ENCODE data around the gene RALGAPA2.

Gene RALGAPA2

DNA sequence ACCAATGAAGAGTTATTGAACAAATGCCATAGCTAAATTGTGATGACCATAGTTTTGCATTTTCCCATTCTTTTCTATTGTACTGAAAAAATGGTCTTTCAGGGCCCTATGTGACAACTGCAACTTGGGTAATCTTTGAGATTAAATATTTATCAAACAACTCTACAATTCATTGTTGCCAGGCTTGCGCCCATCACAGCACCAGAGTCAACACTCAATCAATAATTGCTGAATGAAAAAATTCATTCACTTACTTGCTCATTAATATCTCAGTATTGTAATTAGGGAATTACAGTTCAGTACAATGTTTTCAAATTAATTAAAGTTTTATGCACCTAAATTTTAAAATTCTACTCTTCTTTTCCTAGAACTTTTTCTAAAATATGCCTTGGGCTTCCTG, 7.7 kb upstream of the RALGAPA2 start:
- H3K36me3 ChIP-seq (ENCODE audit: insufficient read depth, low read depth, low read length) = no peaks in the 10 kb centered on the region
- H3K27me3 ChIP-seq (ENCODE audit: insufficient read depth, low read length) = no peaks in the 10 kb centered on the region
- no peak overlapping the region for H3K27ac ChIP-seq (ENCODE audit: low read length)
- no peaks in the 10 kb centered on the region for H3K9me3 ChIP-seq (ENCODE audit: insufficient read depth, low read depth, low read length)
- H3K9ac ChIP-seq (ENCODE audit: low read depth, low read length) = no peak overlapping the region
- no peak overlapping the region for H3K4me3 ChIP-seq (ENCODE audit: low read length)
- H3K4me1 ChIP-seq (ENCODE audit: insufficient read depth, low read length) = no peaks in the 10 kb centered on the region; the same call in 1 of the 2 replicates

DNA sequence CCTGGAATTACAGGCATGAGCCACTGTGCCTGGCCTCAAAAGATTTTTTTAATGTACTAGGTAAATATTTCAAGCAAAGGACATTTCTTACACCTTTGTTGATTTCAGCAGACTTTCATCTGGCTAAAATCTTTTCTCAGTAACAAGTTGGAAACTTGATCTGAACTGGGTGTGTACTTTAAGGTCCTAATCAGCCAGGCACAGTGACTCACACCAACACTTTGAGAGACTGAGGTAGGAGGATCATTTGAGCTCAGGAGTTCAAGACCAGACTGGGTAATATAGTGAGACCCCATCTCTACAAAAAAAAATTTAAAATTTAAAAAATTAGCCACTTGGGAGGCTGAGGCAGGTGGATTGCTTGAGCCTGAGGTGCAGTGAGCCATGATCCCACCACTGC, 7.0 kb upstream of the RALGAPA2 start:
- H3K36me3 ChIP-seq (ENCODE audit: insufficient read depth, low read depth, low read length) = no peaks in the 10 kb centered on the region
- no peak overlapping the region for H3K4me3 ChIP-seq (ENCODE audit: low read length)
- no peaks in the 10 kb centered on the region for H3K27me3 ChIP-seq (ENCODE audit: insufficient read depth, low read length)
- no peaks in the 10 kb centered on the region; the same call in 1 of the 2 replicates for H3K4me1 ChIP-seq (ENCODE audit: insufficient read depth, low read length)
- H3K9ac ChIP-seq (ENCODE audit: low read depth, low read length) = no peak overlapping the region
- H3K27ac ChIP-seq (ENCODE audit: low read length) = no peak overlapping the region
- no peaks in the 10 kb centered on the region for H3K9me3 ChIP-seq (ENCODE audit: insufficient read depth, low read depth, low read length)

DNA sequence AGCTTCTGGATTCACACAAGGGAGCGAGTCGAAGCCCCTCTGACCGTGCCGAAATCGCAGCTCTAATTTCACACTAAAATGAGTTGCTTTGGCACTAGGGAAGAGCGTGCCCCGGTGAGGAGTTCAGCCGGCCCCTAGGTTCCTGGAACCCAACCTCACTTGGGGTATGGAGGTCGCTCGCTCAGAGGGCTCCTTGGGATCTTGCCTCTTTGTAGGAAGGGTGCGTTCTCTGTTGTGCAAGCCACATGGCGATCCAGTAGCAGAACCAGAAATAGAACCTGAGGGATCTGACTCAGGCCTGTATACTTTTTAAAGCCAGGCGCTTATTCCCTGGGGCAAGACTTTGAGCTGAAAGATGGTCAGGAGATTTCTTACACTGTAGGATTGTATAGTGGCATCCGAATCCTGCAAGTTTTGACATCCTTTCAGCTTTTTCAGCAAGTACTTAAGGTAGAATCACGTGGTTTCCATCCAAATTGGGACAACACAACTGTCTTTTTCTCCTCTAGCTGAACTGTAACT, 861 bp upstream of the RALGAPA2 start:
- Histone ChIP-seq H3K27ac (ENCODE audit: low read length) (peak overlapping the region; percentile 51), H3K4me1 (ENCODE audit: insufficient read depth, low read length) (peaks cover 14% of the 10 kb centered on the region), H3K4me3 (ENCODE audit: low read length) (peak overlapping the region; percentile 82), H3K9ac (ENCODE audit: low read depth, low read length) (peak overlapping the region; percentile 84; the same call in 1 of the 2 replicates), H3K27me3 (ENCODE audit: insufficient read depth, low read length) (no peaks in the 10 kb centered on the region), H3K9me3 (ENCODE audit: insufficient read depth, low read depth, low read length) (no peaks in the 10 kb centered on the region), H3K36me3 (ENCODE audit: insufficient read depth, low read depth, low read length) (no peaks in the 10 kb centered on the region)

DNA sequence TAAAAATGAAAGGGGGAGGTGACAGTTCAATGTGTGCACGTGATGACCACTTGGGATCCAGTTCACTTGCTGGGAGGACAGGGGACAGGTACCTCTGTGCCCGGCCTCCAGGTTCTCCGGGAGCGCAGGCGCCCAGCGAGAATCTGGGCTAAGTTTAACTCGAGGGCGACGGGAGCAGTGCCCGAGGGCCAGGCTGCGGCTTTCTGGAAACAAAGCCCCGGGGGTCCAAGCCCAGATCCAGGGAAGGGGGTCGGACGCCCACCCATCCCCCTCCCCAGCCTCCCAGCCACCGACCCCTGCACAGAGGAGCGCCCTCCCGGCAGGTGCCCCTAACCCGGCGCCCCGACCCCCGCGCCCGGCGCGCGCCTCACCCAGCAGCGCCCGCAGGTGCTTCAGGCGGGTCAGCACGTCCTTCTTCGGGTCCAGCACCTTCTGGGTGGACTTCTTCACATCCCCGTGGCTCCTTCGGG, 405 bp downstream of the RALGAPA2 start:
- Histone ChIP-seq H3K27me3 (ENCODE audit: insufficient read depth, low read length) (no peaks in the 10 kb centered on the region), H3K9ac (ENCODE audit: low read depth, low read length) (peak overlapping the region; percentile 74; the same call in 1 of the 2 replicates), H3K4me1 (ENCODE audit: insufficient read depth, low read length) (peaks cover 14% of the 10 kb centered on the region), H3K36me3 (ENCODE audit: insufficient read depth, low read depth, low read length) (no peaks in the 10 kb centered on the region), H3K9me3 (ENCODE audit: insufficient read depth, low read depth, low read length) (no peaks in the 10 kb centered on the region), H3K27ac (ENCODE audit: low read length) (no peak overlapping the region), H3K4me3 (ENCODE audit: low read length) (peak overlapping the region; percentile 82)

DNA sequence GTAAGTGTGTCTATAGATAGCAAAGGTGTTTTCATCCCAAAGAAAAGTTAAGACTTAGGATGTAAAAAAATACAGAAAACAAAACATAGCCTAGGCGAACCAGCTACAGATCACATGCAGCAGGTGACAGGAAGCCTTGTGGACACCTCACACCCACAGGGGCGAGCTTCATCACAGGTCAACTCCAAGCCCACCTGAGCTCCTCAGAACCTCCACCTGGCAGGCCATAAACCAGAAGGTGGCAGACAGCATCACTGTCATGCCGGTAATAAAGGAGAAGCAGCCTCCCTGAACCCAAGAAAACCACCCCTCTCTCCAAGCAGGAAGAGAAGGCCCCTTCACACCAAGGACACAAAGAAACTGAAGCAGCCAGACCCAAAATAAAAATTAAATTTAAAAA, 1.0 kb downstream of the RALGAPA2 start:
- H3K4me1 ChIP-seq (ENCODE audit: insufficient read depth, low read length) = peaks cover 14% of the 10 kb centered on the region
- no peak overlapping the region for H3K27ac ChIP-seq (ENCODE audit: low read length)
- no peaks in the 10 kb centered on the region for H3K36me3 ChIP-seq (ENCODE audit: insufficient read depth, low read depth, low read length)
- H3K9ac ChIP-seq (ENCODE audit: low read depth, low read length) = peak overlapping the region; percentile 74; the same call in 1 of the 2 replicates
- no peaks in the 10 kb centered on the region for H3K27me3 ChIP-seq (ENCODE audit: insufficient read depth, low read length)
- H3K9me3 ChIP-seq (ENCODE audit: insufficient read depth, low read depth, low read length) = no peaks in the 10 kb centered on the region
- H3K4me3 ChIP-seq (ENCODE audit: low read length) = peak overlapping the region; percentile 82

DNA sequence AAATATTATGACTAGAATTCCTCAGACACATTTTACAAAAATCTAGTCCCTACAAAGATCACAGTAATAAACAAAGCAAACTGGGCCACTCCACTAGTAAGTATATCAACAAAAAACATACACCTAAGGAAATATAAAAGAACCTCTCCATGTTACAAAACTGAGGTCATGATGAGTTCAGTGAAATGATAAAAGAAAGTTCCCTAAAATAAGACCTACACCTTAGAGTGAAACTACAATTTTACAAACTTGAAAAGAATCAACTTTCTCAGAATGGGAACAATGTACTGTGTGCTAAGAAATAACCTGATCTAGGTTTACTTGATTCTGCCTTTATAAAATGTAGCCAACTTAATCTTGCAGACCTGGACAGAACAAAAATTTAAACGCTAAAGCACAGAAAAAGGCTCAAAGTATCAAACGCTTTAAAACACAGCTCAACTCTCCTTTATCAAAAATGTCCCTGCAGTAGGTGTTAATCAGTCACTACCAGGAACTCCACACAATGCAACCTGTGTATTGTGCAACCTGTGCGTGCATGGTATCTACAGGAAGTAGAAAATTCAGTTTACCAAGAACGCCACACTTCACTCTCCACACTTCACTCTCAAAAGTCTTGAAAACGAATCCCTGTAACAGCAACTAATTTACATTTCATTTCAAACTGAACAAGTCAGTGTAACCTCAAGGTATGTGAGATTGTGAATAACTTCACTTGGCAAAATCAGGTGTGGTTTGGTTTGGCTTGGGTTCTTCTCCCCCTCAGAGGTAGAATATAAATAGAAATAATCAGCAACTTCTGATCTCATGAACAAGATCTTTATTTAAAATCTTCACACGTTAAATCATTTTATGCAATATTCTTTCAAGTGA, 1.8 kb downstream of the RALGAPA2 start:
- H3K9ac ChIP-seq (ENCODE audit: low read depth, low read length) = peak overlapping the region; percentile 74; the same call in 1 of the 2 replicates
- H3K27ac ChIP-seq (ENCODE audit: low read length) = no peak overlapping the region
- peak overlapping the region; percentile 82 for H3K4me3 ChIP-seq (ENCODE audit: low read length)
- no peaks in the 10 kb centered on the region for H3K9me3 ChIP-seq (ENCODE audit: insufficient read depth, low read depth, low read length)
- no peaks in the 10 kb centered on the region for H3K36me3 ChIP-seq (ENCODE audit: insufficient read depth, low read depth, low read length)
- no peaks in the 10 kb centered on the region for H3K27me3 ChIP-seq (ENCODE audit: insufficient read depth, low read length)
- H3K4me1 ChIP-seq (ENCODE audit: insufficient read depth, low read length) = peaks cover 14% of the 10 kb centered on the region

DNA sequence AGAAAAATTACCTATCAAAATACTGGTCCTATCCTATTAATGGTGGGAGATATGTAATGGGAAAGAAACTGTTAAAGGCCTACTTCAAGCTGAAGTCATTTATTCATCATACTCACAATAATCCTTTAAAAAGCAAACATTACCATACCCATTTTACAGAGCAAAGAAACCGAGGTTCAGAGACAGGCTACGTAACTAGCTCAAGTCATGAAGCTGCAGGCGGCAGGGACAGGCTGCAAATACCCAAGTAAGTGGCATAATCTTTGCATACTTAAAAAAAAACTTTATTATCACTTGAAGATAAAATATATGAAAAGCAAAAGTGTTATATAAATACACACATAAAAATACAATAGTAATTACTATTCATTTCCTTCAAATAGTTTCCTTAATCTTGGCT, 2.6 kb downstream of the RALGAPA2 start:
- no peaks in the 10 kb centered on the region for H3K36me3 ChIP-seq (ENCODE audit: insufficient read depth, low read depth, low read length)
- no peak overlapping the region for H3K4me3 ChIP-seq (ENCODE audit: low read length)
- H3K9ac ChIP-seq (ENCODE audit: low read depth, low read length) = no peak overlapping the region
- H3K4me1 ChIP-seq (ENCODE audit: insufficient read depth, low read length) = peaks cover 14% of the 10 kb centered on the region
- H3K9me3 ChIP-seq (ENCODE audit: insufficient read depth, low read depth, low read length) = no peaks in the 10 kb centered on the region
- no peaks in the 10 kb centered on the region for H3K27me3 ChIP-seq (ENCODE audit: insufficient read depth, low read length)
- no peak overlapping the region for H3K27ac ChIP-seq (ENCODE audit: low read length)

DNA sequence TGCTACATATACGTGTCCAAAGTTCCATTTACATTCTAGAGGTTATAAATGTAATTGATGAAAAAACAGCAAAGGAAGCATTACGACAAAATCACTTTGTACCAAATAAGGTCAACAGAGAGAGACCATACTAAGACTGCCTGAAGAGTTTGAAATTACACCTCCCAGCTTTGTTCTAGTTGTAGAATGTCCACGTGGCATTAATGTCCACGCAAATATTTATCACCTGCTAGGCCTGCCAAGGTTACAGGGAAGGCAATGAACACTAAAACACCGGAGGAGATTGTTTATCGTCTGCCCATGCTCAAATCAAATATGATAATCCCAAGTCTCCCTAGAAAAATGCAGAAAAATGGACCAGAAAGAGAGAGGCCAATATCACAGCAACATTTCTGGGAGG, 6.2 kb downstream of the RALGAPA2 start:
- Histone ChIP-seq H3K36me3 (ENCODE audit: insufficient read depth, low read depth, low read length) (no peaks in the 10 kb centered on the region), H3K9ac (ENCODE audit: low read depth, low read length) (no peak overlapping the region), H3K27ac (ENCODE audit: low read length) (no peak overlapping the region), H3K27me3 (ENCODE audit: insufficient read depth, low read length) (no peaks in the 10 kb centered on the region), H3K4me1 (ENCODE audit: insufficient read depth, low read length) (peaks cover 7% of the 10 kb centered on the region), H3K9me3 (ENCODE audit: insufficient read depth, low read depth, low read length) (no peaks in the 10 kb centered on the region), H3K4me3 (ENCODE audit: low read length) (no peak overlapping the region)

DNA sequence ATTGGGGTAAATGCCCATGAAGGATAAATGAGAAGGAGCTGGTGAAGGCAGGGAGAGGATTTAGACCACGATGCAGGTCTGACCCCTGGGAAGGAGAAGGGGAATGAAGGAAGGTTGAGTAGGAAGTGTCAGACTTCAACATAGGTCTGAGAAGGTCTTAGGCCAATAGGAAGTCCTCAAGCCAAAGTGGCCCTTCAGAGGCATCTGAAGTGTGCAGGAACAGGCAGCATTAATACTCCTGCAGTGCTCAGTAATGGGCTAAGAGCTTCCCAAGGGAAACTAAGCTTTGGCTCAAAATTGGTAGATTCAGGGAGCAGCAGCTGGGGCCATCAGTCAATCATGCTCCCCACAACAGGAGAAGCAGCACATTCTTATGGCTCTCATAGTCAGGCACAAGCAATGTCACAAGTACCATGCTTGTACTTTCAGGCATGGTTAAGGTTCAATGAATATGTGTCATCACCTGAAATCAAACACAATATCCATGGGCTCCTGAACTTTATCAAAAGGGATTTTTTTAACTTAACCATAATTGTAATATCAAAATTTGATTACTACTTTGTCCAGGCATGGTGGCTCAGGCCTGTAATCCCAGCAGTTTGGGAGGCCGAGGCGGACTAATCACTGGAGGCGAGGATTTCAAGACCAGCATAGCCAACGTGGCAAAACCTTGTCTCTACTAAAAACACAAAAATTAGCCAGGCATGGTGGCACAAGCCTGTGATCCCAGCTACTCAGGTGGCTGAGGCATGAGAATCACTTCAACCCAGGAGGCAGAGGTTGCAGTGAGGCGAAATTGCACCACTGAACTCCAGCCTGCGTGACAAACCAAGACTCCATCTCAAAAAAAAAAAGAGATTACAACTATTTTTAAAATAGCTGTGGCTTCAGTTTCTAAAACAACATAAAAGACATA, 9.9 kb downstream of the RALGAPA2 start:
- Histone ChIP-seq H3K9me3 (ENCODE audit: insufficient read depth, low read depth, low read length) (no peaks in the 10 kb centered on the region), H3K27me3 (ENCODE audit: insufficient read depth, low read length) (no peaks in the 10 kb centered on the region), H3K4me1 (ENCODE audit: insufficient read depth, low read length) (no peaks in the 10 kb centered on the region), H3K9ac (ENCODE audit: low read depth, low read length) (no peak overlapping the region), H3K4me3 (ENCODE audit: low read length) (no peak overlapping the region), H3K27ac (ENCODE audit: low read length) (no peak overlapping the region), H3K36me3 (ENCODE audit: insufficient read depth, low read depth, low read length) (no peaks in the 10 kb centered on the region)

DNA sequence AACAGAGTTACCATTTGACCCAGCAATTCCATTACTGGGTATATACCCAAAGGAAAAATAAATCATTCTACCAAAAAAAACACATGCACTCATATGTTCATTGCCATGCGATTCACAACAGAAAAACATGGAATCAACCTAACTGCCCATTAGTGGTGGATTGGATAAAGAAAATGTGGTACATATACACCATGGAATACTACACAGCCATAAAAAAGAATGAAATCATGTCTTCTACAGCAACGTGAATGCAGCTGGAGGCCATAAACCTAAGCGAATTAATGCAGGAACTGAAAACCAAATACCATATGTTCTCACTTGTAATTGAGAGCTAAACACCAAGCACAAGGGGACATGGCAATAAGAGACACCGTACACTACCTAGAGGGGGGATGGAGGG, 12.5 kb downstream of the RALGAPA2 start:
- H3K27ac ChIP-seq (ENCODE audit: low read length) = no peak overlapping the region
- H3K27me3 ChIP-seq (ENCODE audit: insufficient read depth, low read length) = no peaks in the 10 kb centered on the region
- no peak overlapping the region for H3K9ac ChIP-seq (ENCODE audit: low read depth, low read length)
- H3K36me3 ChIP-seq (ENCODE audit: insufficient read depth, low read depth, low read length) = no peaks in the 10 kb centered on the region
- H3K9me3 ChIP-seq (ENCODE audit: insufficient read depth, low read depth, low read length) = no peaks in the 10 kb centered on the region
- H3K4me3 ChIP-seq (ENCODE audit: low read length) = no peak overlapping the region
- H3K4me1 ChIP-seq (ENCODE audit: insufficient read depth, low read length) = no peaks in the 10 kb centered on the region

DNA sequence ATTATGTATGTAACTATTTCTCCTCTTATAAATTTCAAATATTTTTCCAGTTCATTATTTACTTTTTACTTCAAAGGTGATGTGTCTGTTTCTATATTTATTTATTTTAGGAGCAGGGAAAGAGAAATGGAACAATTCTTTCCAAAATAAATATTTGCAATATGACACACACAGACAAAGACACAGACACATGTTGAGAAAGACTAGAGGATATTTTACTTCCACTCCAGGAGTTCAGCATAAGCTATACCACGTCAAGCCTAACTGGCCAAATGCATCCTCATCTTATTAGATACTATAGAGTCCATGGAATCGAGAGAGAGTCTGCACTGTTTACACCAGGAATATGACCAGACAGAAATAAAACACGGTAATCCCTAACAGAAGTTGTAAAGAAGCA, 13.3 kb downstream of the RALGAPA2 start:
- Histone ChIP-seq H3K9me3 (ENCODE audit: insufficient read depth, low read depth, low read length) (no peaks in the 10 kb centered on the region), H3K36me3 (ENCODE audit: insufficient read depth, low read depth, low read length) (no peaks in the 10 kb centered on the region), H3K4me1 (ENCODE audit: insufficient read depth, low read length) (no peaks in the 10 kb centered on the region), H3K9ac (ENCODE audit: low read depth, low read length) (no peak overlapping the region), H3K27me3 (ENCODE audit: insufficient read depth, low read length) (no peaks in the 10 kb centered on the region), H3K27ac (ENCODE audit: low read length) (no peak overlapping the region), H3K4me3 (ENCODE audit: low read length) (no peak overlapping the region)
